Measurements from ENCODE around the gene SNRPD2.

Gene SNRPD2

GRCh38 chr19:45660636-45661035 is 31.1 kb downstream of the SNRPD2 start:
- no peak for TF ChIP-seq CTCF (conservative IDR thresholded peaks at IDR 0.05)
- H3K27ac ChIP-seq: no peak overlapping the region

DNA sequence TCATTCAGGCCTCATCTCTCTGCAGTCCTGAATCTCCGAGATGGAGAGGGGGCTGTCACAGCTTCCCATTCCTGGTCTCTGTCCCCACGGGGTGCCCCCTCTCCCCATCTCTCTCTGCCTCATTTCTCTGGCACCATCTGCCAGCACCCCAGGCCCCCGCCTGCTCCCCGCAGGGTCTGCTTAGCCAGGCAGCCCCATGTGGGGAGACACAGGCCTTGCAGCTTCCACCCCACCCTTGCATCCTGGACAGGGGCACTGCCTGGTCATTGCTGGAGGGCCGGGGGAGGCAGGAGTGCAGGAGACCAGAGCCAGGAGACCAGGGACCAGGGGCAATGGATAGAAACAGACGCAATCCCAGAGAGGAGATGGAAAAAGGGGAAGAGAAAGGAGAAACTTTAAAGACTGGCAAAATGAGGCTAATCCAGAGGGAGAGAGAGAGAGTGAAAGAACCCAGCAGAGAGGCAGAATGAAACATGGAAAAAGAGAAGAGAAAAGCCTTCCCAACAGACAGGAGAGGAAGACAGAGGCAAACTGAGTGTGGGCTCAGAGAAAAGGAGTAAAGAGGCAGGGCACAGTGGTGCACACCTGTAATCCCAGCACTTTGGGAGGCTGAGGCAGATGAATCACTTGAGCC is 32.5 kb downstream of the SNRPD2 start:
- TF ChIP-seq CTCF (conservative IDR thresholded peaks at IDR 0.05): no peak
- no peak overlapping the region for H3K27ac ChIP-seq

DNA sequence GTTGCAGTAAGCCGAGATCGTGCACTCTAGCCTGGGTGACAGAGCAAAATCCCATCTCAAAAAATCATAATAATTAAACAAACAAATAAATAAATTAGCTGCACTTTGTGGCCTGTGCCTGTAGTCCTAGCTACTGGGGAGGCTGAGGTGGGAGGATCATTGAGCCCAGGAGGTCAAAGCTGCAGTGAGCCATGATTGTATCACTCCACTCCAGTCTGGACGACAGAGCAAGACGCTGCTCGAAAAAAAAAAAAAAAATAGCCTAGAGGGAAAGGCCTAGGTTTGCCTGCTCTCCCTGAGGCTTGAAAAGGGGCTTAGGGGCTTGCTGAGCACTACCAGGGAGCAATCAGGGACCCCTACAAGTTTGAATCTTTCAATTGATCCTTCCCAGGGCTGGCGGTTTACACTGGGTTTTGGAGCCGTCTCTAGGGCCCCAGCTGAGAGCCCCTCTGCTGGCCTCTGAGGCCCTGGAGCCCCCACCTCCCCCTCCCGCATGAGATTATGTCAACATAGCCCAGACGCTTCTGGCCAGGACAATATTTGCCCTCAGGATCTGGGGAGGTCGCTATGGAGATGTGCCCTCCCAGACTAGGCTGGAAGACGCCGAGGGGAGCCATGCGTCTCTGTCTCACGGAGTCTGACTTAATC is 34.1 kb downstream of the SNRPD2 start:
- no peak for TF ChIP-seq CTCF (conservative IDR thresholded peaks at IDR 0.05)
- H3K27ac ChIP-seq: no peak overlapping the region

- TF ChIP-seq CTCF (conservative IDR thresholded peaks at IDR 0.05): no peak
- no peak overlapping the region for H3K27ac ChIP-seq
These were observed 36.7 kb downstream of the SNRPD2 start for GRCh38 chr19:45655073-45655472.

GRCh38 chr19:45653634-45654033 is 38.1 kb downstream of the SNRPD2 start:
- no peak overlapping the region for H3K27ac ChIP-seq
- TF ChIP-seq CTCF (conservative IDR thresholded peaks at IDR 0.05): no peak

DNA sequence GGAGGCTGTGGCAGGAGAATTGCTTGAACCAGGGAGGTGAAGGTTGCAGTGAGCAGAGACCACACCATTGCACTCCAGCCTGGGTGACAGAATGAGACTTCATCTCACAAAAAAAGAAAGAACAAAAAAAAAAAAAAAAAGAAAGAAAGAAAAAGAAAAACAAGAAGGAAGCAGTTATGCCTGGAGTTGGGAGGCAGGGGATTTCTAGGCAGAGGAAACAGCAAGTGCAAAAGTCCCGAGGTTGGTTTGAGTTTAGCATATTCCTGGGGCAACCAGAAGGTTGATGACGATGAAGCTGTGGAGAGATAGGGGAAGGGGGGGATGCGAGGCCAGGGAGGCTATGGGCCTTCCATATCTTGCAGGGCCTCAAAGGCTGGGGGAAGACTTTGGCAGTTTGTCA is 41.0 kb downstream of the SNRPD2 start:
- no peak for TF ChIP-seq CTCF (conservative IDR thresholded peaks at IDR 0.05)
- no peak overlapping the region for H3K27ac ChIP-seq

DNA sequence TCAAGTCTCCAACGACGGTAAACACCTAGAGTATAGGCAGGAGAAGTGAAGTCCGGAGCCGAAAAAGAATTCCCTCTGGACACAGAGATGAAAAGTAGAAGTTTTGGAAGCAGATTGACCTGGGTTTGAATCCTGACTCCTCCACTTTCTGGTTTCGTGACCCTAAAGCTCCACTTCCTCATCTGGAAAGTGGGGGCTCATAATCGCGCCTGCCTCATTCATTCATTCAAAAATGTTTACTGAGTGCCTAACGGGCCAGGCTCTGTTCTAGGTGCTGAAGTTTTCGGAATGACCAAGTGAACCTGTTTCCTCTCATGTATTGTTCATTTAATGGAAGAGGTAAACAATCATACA is 45.4 kb downstream of the SNRPD2 start:
- H3K27ac ChIP-seq: peak overlapping the region; percentile 59
- TF ChIP-seq CTCF (conservative IDR thresholded peaks at IDR 0.05): no peak

Data from VCaP (cell line).